B cell (primary cell): Measurements from ENCODE around the gene FUCA1.

Experiments used
- EZH2 ChIP-seq: IDR thresholded peaks from 2 replicates; pipeline ENCODE4 v1.6.1; 2012; ENCODE audit warnings: borderline replicate concordance, low read depth, mild to moderate bottlenecking, moderate library complexity, low read length; ENCODE audit not compliant: insufficient read depth, poor library complexity, severe bottlenecking
- TF ChIP-seq, protein P1 (sequence below): fragments of 200-600 bp; IDR thresholded peaks from one replicate; pipeline ENCODE4 v1.8.0; 2022; ENCODE audit warnings: antibody characterized with exemption, mild to moderate bottlenecking

DNA sequence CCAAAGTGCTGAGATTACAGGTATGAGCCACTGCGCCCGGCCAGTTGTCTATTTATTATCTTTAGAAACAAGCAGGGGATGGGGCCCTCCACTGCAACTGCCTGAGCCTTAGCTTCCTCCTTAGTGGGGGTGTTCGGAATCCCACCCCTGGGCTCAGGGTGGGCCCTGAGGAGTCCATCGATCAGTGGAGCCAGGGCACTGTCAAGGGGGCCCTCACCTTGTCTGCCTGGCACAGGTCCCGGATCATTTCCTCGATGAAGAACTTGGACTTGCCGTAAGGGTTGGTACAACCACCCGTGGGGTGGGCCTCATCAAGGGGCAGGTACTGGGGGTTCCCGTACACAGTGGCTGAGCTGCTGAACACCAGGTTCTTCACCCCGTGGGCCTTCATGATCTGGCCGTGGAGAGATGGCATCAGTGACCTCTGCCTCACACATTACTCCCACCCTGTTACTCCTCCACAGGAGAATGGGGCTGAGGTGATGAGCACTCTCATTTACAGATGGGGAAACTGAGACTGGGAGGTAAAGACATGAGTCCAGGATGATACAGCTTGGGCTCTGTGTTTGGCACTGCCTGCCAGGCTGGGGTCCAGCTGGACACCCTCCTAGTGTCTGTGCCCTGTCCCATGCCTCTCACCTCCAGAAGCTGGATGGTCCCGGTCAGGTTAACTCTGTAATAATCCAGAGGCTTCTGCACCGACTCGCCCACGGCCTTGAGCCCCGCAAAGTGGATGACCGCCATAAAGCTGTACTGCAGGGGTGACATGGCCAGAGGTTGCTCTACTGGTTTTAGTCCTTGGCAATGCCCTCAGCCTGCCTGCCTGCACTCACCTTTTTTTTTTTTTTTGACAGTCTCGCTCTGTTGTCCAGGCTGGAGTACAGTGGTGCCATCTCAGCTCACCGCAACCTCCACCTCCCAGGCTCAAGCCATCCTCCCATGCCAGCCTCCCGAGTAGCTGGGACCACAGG, 70.3 kb downstream of the FUCA1 start:
- TF ChIP-seq, protein P1, sequence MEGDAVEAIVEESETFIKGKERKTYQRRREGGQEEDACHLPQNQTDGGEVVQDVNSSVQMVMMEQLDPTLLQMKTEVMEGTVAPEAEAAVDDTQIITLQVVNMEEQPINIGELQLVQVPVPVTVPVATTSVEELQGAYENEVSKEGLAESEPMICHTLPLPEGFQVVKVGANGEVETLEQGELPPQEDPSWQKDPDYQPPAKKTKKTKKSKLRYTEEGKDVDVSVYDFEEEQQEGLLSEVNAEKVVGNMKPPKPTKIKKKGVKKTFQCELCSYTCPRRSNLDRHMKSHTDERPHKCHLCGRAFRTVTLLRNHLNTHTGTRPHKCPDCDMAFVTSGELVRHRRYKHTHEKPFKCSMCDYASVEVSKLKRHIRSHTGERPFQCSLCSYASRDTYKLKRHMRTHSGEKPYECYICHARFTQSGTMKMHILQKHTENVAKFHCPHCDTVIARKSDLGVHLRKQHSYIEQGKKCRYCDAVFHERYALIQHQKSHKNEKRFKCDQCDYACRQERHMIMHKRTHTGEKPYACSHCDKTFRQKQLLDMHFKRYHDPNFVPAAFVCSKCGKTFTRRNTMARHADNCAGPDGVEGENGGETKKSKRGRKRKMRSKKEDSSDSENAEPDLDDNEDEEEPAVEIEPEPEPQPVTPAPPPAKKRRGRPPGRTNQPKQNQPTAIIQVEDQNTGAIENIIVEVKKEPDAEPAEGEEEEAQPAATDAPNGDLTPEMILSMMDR = no peak
- TF ChIP-seq EZH2 = no peak
